GM13977 (cell line): Measurements from ENCODE around the gene IL15RA.
A peak's percentile ranks its signal among the peaks of the same experiment; 100 is the strongest.
"Not testable (repeated sequence)": the region's sequence is repeated elsewhere in the genome, so short reads cannot be mapped to it uniquely, and the experiment has no call there.

Source experiments
- DNase-seq: peaks from one replicate; pipeline ENCODE4 v3.0.0; 2012; ENCODE audit warnings: low spot score
- CTCF ChIP-seq: IDR thresholded peaks from 2 replicates; pipeline ENCODE4 v1.5.1; 2012; ENCODE audit warnings: mild to moderate bottlenecking, control low read depth; ENCODE audit not compliant: insufficient read depth; ENCODE audit errors: extremely low read depth, missing control alignments
- in situ Hi-C: fragments of 300-500 bp; cut with MboI; formaldehyde crosslinking; loops from one replicate; pipeline ENCODE4 v1.12.0; 2022; ENCODE audit warnings: low sequenced_read_pairs, low pct_unique_long_range_greater_than_20kb, mixed read lengths, inconsistent platforms; ENCODE audit not compliant: unreplicated experiment

Gene IL15RA

GRCh38 chr10:5910323-5911100 lies 66.8 kb downstream of the IL15RA start:
- in situ Hi-C loops: no loop called here
- no peak for DNase-seq
- no peak for TF ChIP-seq CTCF

GRCh38 chr10:5908676-5909075 lies 68.7 kb downstream of the IL15RA start:
- DNase-seq, in situ Hi-C loops: not testable (repeated sequence)

- TF ChIP-seq CTCF: no peak
- in situ Hi-C loops: no loop called here
These were observed 70.7 kb downstream of the IL15RA start for GRCh38 chr10:5906651-5907050.

GRCh38 chr10:5905854-5906507 lies 71.4 kb downstream of the IL15RA start:
- no peak for TF ChIP-seq CTCF
- no peak for DNase-seq
- in situ Hi-C loops: no loop called here

More at GRCh38 chr10:5906651-5907050, 70.7 kb downstream of the IL15RA start:
- no peak for DNase-seq

GRCh38 chr10:5904227-5904626 lies 73.1 kb downstream of the IL15RA start:
- no peak for TF ChIP-seq CTCF
- DNase-seq: peak; percentile 75
- in situ Hi-C loops: no loop called here

- in situ Hi-C loops: no loop called here
- DNase-seq: no peak
- no peak for TF ChIP-seq CTCF
These were observed 73.8 kb downstream of the IL15RA start for GRCh38 chr10:5903563-5903962.

- in situ Hi-C loops: no loop called here
- no peak for TF ChIP-seq CTCF
- DNase-seq: no peak
These were observed 74.7 kb downstream of the IL15RA start for GRCh38 chr10:5902511-5903274.
